CD4-positive, alpha-beta T cell treated with Interleukin-17A for 4 hours (primary cell): ENCODE measurements around the gene GPR15LG.

Experiments used
- DNase-seq: peaks from one replicate; pipeline ENCODE4 v3.0.0-alpha.2; 2020; ENCODE audit warnings: mixed read lengths

The GPR15LG gene

GRCh38 chr10:84194424-84195043, 20.9 kb downstream of the GPR15LG start, which contains the start of gene CDHR1:
Gene CDHR1 (plus strand): TSS chr10:84194537. CDS start chr10:84194761, 224 bp downstream.
- DNase-seq: peak; percentile 47

- DNase-seq: no peak
Observed at GRCh38 chr10:84195044-84195830, 21.6 kb downstream of the GPR15LG start.

- no peak for DNase-seq
Observed at GRCh38 chr10:84196083-84196482, 22.5 kb downstream of the GPR15LG start.

- DNase-seq: no peak
Observed at GRCh38 chr10:84196941-84197340, 23.3 kb downstream of the GPR15LG start.

- no peak for DNase-seq
Observed at GRCh38 chr10:84197643-84198042, 24.0 kb downstream of the GPR15LG start.

GRCh38 chr10:84198206-84198915, 24.8 kb downstream of the GPR15LG start:
- no peak for DNase-seq

GRCh38 chr10:84200537-84201243, 27.1 kb downstream of the GPR15LG start:
- no peak for DNase-seq

- no peak for DNase-seq
Observed at GRCh38 chr10:84201244-84201606, 27.6 kb downstream of the GPR15LG start.

GRCh38 chr10:84201682-84202081, 28.1 kb downstream of the GPR15LG start:
- no peak for DNase-seq

- DNase-seq: no peak
Observed at GRCh38 chr10:84202349-84202748, 28.7 kb downstream of the GPR15LG start.

GRCh38 chr10:84204122-84204521, 30.5 kb downstream of the GPR15LG start:
- no peak for DNase-seq

- no peak for DNase-seq
Observed at GRCh38 chr10:84204610-84205009, 31.0 kb downstream of the GPR15LG start.

GRCh38 chr10:84205049-84205852, 31.6 kb downstream of the GPR15LG start:
- peak; percentile 75 for DNase-seq

- DNase-seq: no peak
Observed at GRCh38 chr10:84205853-84206525, 32.4 kb downstream of the GPR15LG start.

GRCh38 chr10:84208023-84208422, 34.4 kb downstream of the GPR15LG start:
- no peak for DNase-seq

- DNase-seq: no peak
Observed at GRCh38 chr10:84211566-84211965, 38.0 kb downstream of the GPR15LG start.

- no peak for DNase-seq
Observed at GRCh38 chr10:84212014-84212413, 38.4 kb downstream of the GPR15LG start.

GRCh38 chr10:84213076-84213475, 39.5 kb downstream of the GPR15LG start:
- no peak for DNase-seq

- no peak for DNase-seq
Observed at GRCh38 chr10:84214046-84214572, 40.5 kb downstream of the GPR15LG start.

- peak; percentile 34 for DNase-seq
Observed at GRCh38 chr10:84214612-84215235, 41.1 kb downstream of the GPR15LG start.

GRCh38 chr10:84216834-84217233, 43.2 kb downstream of the GPR15LG start:
- DNase-seq: no peak
